ENCODE measurements around the gene THUMPD1. TPM values are rescaled to one million over a fixed set of nuclear protein-coding genes. Genes with fewer than 3 reads are reported as not detected.

THUMPD1 gene
- total RNA-seq, 4 donors from 2014 or later = 23.1 to 64.8 (median 43.4) TPM

- no peak for DNase-seq
- Histone ChIP-seq H3K4me3 (no peak overlapping the region), H3K27me3 (no peaks in the 10 kb centered on the region), H3K36me3 (no peaks in the 10 kb centered on the region), H3K9me3 (no peaks in the 10 kb centered on the region), H3K27ac (no peak overlapping the region), H3K4me1 (no peaks in the 10 kb centered on the region)
- in situ Hi-C loops (cut with MboI; ENCODE audit: low pct_ligation_motif_present in 1 of 4, low pct_unique_long_range_greater_than_20kb in 1 of 4, low sequenced_read_pairs in 3 of 4) = no loop called here
- intact Hi-C loops (cut with DNase I; ENCODE audit: low total_unique reads) = no loop called here
- WGBS, 2 donors (ENCODE audit: low coverage in 1 of 2) = 90 to 100% methylated on average over 1 of the region's 1 CpG
- TF ChIP-seq POLR2A (IDR thresholded peaks at IDR 0.05) (no peak), POLR2AphosphoS5 (IDR thresholded peaks at IDR 0.05) (no peak), EP300 (IDR thresholded peaks at IDR 0.05; ENCODE audit: low read depth) (no peak)
- TF ChIP-seq, protein P1, sequence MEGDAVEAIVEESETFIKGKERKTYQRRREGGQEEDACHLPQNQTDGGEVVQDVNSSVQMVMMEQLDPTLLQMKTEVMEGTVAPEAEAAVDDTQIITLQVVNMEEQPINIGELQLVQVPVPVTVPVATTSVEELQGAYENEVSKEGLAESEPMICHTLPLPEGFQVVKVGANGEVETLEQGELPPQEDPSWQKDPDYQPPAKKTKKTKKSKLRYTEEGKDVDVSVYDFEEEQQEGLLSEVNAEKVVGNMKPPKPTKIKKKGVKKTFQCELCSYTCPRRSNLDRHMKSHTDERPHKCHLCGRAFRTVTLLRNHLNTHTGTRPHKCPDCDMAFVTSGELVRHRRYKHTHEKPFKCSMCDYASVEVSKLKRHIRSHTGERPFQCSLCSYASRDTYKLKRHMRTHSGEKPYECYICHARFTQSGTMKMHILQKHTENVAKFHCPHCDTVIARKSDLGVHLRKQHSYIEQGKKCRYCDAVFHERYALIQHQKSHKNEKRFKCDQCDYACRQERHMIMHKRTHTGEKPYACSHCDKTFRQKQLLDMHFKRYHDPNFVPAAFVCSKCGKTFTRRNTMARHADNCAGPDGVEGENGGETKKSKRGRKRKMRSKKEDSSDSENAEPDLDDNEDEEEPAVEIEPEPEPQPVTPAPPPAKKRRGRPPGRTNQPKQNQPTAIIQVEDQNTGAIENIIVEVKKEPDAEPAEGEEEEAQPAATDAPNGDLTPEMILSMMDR (IDR thresholded peaks at IDR 0.05) = no peak
Measured at GRCh38 chr16:20755238-20755637, 13.6 kb upstream of the THUMPD1 start.

DNA sequence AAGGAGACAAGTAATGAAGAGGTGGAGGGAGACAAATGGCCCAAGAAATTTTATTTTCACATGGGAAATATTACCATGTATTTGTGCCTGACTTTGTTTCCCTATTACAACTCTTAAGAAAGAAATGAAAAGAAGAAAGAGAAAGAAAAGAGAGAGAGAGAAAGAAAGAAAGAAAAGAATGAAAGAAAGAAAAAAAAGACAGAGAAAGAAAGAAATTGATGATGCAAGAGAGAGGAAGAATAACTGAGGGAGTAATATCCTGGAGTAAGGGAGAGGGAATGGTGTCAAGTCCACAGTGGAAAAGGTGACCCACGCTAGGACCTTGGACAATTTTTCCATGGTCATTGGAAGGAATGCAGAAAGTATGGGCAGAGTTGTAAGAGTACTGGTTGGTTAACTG, 12.1 kb upstream of the THUMPD1 start:
- TF ChIP-seq, protein P1 (IDR thresholded peaks at IDR 0.05) = no peak
- no peak for TF ChIP-seq POLR2A (IDR thresholded peaks at IDR 0.05)
- no peak for TF ChIP-seq POLR2AphosphoS5 (IDR thresholded peaks at IDR 0.05)
- no peak for TF ChIP-seq EP300 (IDR thresholded peaks at IDR 0.05; ENCODE audit: low read depth)
- Histone ChIP-seq H3K36me3 (no peaks in the 10 kb centered on the region), H3K27me3 (no peaks in the 10 kb centered on the region), H3K27ac (no peak overlapping the region), H3K9me3 (no peaks in the 10 kb centered on the region), H3K4me3 (no peak overlapping the region), H3K4me1 (no peaks in the 10 kb centered on the region)
- 85 to 86% methylated on average over 1 of the region's 1 CpG for WGBS, 2 donors (ENCODE audit: low coverage in 1 of 2)
- no peak for DNase-seq
- in situ Hi-C loops (cut with MboI; ENCODE audit: low pct_ligation_motif_present in 1 of 4, low pct_unique_long_range_greater_than_20kb in 1 of 4, low sequenced_read_pairs in 3 of 4) (no loop called here), intact Hi-C loops (cut with DNase I; ENCODE audit: low total_unique reads) (no loop called here)

GRCh38 chr16:20750558-20750957, 8.9 kb upstream of the THUMPD1 start:
- no peaks in the 10 kb centered on the region for H3K27me3 ChIP-seq
- H3K4me1 ChIP-seq = no peaks in the 10 kb centered on the region
- TF ChIP-seq POLR2A (IDR thresholded peaks at IDR 0.05) = no peak
- TF ChIP-seq EP300 (IDR thresholded peaks at IDR 0.05; ENCODE audit: low read depth) = no peak
- no peak for TF ChIP-seq POLR2AphosphoS5 (IDR thresholded peaks at IDR 0.05)
- TF ChIP-seq, protein P1 (IDR thresholded peaks at IDR 0.05) = no peak
- WGBS, 2 donors (ENCODE audit: low coverage in 1 of 2) = 89% methylated on average over 1 of the region's 1 CpG; no CpG with 5 or more reads in 1 of the 2 donors
- in situ Hi-C loops (cut with MboI; ENCODE audit: low pct_ligation_motif_present in 1 of 4, low pct_unique_long_range_greater_than_20kb in 1 of 4, low sequenced_read_pairs in 3 of 4) = no loop called here
- H3K4me3 ChIP-seq = no peak overlapping the region
- DNase-seq = no peak
- no peaks in the 10 kb centered on the region for H3K36me3 ChIP-seq
- intact Hi-C loops (cut with DNase I; ENCODE audit: low total_unique reads) = no loop called here
- peaks cover 0 to 9% of the 10 kb centered on the region in 2 donors for H3K9me3 ChIP-seq
- no peak overlapping the region for H3K27ac ChIP-seq

GRCh38 chr16:20749474-20749873, 7.9 kb upstream of the THUMPD1 start:
- Histone ChIP-seq H3K27ac (no peak overlapping the region), H3K4me1 (no peaks in the 10 kb centered on the region), H3K27me3 (no peaks in the 10 kb centered on the region), H3K9me3 (peaks cover 0 to 9% of the 10 kb centered on the region in 2 donors), H3K4me3 (no peak overlapping the region), H3K36me3 (no peaks in the 10 kb centered on the region)
- no peak for DNase-seq
- intact Hi-C loops (cut with DNase I; ENCODE audit: low total_unique reads) (no loop called here), in situ Hi-C loops (cut with MboI; ENCODE audit: low pct_ligation_motif_present in 1 of 4, low pct_unique_long_range_greater_than_20kb in 1 of 4, low sequenced_read_pairs in 3 of 4) (no loop called here)
- no peak for TF ChIP-seq POLR2AphosphoS5 (IDR thresholded peaks at IDR 0.05)
- no peak for TF ChIP-seq POLR2A (IDR thresholded peaks at IDR 0.05)
- no peak for TF ChIP-seq EP300 (IDR thresholded peaks at IDR 0.05; ENCODE audit: low read depth)
- TF ChIP-seq, protein P1 (IDR thresholded peaks at IDR 0.05) = no peak
- 96% methylated on average over 1 of the region's 1 CpG; no CpG with 5 or more reads in 1 of the 2 donors for whole genome bisulfite sequencing, 2 donors (ENCODE audit: low coverage in 1 of 2)

Measured in transverse colon (tissue), 4 donors.